GM23248 (cell line): Measurements from ENCODE around the gene MEIS2.

Experiments used
- EZH2 ChIP-seq: fragments of 200-600 bp; sonication (generic); IDR thresholded peaks from 2 replicates; pipeline ENCODE4 v1.6.1; 2018; ENCODE audit warnings: antibody characterized with exemption, mild to moderate bottlenecking; ENCODE audit not compliant: insufficient read depth, poor library complexity, severe bottlenecking
- EZH2phosphoT487 ChIP-seq: fragments of 200-600 bp; sonication (generic); IDR thresholded peaks from 2 replicates; pipeline ENCODE4 v1.6.1; 2018; ENCODE audit warnings: antibody characterized with exemption, moderate library complexity, mild to moderate bottlenecking, low read depth; ENCODE audit not compliant: insufficient read depth

DNA sequence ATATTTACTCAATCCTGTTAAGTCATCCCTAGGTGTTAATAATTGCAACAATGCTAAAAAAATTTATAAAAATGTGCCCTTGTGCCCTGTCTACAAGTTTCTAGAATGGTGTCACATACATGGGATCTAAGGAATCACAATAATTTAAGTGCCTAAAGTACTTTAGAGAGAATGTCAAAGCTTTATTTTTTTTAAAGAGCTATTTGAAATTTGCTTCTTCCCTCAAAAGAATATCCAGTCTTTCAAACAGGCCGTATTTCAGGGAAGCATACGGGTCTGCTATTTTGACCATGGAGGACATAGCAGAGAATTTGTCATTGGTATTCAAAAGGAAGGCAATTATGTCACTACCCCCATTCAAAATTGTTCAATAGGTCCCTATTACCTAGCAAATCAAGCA lies 29.7 kb downstream of the MEIS2 start:
- TF ChIP-seq EZH2 (no peak), EZH2phosphoT487 (no peak)
